HPDE6-E6E7 (cell line): ENCODE results near the gene IFIT1.
"Not testable (repeated sequence)": the region's sequence is repeated elsewhere in the genome, so short reads cannot be mapped to it uniquely, and the experiment has no call there.

Experiments
- DNase-seq: peaks from one replicate; pipeline ENCODE4 v3.0.0; 2011; ENCODE audit warnings: missing footprints; ENCODE audit errors: extremely low spot score

The IFIT1 gene

DNA sequence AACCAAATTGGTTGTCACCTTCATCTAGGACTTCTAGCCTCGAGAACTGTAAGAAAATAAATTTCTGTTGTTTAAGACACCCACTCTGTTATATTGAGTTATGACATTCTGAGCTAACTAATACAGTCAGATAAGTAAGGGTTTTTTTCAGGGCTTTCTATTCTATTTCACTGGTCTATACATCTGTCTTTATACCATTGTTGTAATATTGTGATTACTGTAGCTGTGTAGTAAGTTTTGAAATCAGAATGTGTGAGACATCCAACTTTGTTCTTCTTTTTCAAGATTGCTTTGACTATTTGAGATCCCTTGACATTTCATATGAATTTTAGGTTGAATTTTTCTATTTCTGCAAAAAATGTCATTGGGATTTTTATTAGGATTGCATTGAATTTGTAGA is 7.5 kb downstream of the IFIT1 start:
- DNase-seq: no peak

DNA sequence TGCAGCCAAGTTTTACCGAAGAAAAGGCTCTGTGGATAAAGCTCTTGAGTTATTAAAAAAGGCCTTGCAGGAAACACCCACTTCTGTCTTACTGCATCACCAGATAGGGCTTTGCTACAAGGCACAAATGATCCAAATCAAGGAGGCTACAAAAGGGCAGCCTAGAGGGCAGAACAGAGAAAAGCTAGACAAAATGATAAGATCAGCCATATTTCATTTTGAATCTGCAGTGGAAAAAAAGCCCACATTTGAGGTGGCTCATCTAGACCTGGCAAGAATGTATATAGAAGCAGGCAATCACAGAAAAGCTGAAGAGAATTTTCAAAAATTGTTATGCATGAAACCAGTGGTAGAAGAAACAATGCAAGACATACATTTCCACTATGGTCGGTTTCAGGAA is 10.6 kb downstream of the IFIT1 start:
- DNase-seq: no peak

DNA sequence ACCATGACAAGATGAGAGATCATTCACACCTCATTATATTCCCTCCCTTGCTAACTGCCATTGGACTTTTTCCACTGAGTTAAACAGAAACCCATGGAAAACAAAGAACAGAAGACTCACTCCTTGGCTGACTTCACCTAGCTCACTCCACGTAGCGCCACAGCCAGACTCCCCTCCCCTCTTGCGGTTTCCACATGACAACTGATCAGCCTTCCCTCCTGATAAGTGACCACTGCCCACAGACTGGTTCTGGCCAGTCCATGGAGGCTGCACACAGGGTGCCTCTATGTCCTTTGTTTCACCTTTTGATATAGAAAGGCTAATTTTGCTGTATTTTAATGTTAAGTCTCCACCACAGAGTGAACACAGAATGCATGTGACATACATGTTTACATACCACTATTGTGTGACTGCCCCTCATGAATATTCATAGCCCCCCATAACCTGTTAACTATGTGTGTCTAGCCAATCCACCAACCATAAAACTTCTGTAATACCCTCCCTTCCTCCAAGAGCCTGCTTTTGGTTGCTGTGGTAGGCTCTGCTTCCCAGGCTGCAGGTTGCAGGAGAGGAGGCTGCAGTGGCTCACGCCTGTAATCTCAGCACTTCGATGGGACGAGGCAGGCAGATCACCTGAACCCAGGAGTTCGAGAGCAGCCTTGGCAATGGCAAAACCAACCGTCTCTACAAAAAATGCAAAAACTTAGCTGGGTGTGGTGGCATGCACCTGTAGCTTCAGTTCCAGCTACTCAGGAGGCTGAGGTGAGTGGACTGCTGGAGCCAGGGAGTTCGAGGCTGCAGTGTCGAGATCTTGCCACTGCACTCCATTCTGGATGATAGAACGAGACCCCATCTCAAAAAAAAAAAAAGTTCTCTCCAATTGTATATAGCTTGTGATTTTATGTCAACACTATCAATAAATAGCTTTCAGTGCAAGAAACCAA is 12.0 kb downstream of the IFIT1 start:
- DNase-seq: no peak

DNA sequence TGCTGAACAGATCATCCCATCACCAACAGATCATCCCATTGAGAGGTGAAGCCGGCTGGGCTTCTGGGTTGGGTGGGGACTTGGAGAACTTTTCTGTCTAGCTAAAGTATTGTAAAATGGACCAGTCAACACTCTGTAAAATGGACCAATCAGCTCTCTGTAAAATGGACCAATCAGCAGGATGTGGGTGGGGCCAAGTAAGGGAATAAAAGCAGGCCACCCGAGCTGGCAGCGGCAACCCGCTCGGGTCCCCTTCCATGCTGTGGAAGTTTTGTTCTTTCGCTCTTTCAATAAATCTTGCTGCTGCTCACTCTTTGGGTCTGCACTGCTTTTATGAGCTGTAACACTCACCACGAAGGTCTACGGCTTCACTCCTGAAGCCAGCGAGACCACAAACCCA is 13.8 kb downstream of the IFIT1 start:
- DNase-seq: not testable (repeated sequence)

DNA sequence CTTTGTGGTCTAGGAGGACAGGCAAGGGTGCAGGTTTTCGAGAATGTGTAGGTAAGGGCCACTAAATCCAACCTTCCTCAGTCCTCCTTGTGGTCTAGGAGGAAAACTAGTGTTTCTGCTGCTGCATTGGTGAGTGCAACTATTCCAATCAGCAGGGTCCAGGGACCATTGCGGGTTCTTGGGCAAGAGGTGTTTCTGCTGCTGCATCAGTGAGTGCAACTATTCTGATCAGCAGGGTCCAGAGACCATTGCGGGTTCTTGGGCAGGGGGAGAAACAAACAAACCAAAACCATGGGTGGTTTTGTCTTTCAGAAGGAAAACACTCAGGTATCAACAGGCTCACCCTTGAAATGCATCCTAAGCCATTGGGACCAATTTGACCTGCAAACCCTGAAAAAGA is 15.4 kb downstream of the IFIT1 start:
- not testable (repeated sequence) for DNase-seq

DNA sequence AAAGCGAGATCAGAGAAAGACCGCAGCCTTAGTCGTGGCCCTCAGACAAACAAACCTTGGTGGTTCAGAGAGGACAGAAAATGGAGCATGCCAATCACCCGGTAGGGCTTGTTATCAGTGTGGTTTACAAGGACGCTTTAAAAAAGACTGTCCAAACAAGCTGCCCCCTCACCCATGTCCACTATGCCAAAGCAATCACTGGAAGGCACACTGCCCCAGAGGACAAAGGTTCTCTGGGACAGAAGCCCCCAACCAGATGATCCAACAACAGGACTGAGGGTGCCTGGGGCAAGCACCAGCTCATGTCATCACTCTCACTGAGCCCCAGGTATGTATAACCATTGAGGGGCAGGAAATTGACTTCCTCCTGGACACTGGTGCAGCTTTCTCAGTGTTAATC is 16.9 kb downstream of the IFIT1 start:
- not testable (repeated sequence) for DNase-seq

DNA sequence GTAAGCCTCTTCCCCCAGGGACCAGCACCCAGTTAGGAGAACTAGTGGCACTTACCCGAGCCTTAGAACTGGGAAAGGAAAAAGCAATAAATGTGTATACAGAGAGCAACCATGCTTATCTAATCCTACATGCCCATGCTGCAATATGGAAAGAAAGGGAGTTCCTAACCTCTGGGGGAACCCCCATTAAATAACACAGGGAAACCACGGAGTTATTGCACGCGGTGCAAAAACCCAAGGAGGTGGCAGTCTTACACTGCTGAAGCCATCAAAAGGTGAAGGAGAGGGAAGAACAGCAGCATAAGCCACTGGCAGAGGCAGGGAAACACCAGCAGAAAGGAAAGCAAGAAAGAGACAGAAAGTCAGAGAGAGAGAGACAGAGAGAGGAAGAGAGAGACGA is 18.1 kb downstream of the IFIT1 start:
- DNase-seq: not testable (repeated sequence)

DNA sequence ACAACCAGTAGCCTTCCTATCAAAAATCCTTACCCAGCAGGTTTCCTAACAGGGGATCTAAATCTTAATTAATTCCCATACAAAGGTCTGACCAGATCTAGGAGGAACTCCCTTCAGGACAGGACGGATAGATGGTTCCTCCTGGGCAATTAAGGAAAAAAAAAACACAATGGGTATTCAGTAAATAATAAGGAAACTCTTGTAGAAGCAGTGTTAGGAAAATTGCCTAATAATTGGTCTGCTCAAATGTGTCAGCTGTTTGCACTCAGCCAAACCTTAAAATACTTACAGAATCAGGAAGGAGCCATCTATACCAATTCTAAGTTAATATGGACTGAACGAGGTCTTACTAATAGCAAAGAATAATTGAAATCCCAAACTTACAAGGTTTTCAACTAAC is 18.7 kb downstream of the IFIT1 start:
- DNase-seq: not testable (repeated sequence)

DNA sequence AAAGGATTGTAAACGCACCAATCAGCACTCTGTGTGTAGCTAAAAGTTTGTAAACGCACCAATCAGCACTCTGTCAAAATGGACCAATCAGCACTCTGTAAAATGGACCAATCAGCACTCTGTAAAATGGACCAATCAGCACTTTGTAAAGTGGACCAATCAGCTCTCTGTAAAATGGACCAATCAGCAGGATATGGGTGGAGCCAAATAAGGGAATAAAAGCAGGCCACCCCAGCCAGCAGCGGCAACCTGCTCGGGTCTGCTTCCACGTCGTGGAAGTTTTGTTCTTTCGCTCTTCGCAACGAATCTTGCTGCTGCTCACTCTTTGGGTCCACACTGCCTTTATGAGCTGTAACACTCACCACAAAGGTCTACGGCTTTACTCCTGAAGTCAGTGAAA is 19.9 kb downstream of the IFIT1 start:
- DNase-seq: not testable (repeated sequence)

DNA sequence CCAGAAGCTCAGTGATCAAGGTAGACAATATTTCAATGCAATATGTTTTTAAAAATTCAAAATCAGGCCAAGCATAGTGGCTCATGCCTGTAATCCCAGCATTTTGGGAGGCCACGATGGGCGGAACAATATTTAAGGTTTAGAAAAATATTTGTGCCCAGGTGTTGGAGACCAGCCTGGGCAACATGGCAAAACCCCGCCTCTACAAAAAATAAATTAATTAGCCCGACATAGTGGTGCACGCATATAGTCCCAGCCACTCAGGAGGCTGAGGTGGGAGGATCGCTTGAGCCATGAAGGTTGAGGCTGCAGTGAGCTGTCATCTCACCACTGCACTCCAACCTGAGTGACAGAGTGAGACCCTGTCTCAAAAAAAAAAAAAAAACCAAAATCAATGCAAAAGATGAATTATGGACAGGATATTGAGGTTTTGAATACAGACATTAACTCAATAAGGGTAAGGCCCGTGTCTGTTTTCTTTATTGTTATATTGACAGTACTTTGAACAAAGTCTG is 21.0 kb downstream of the IFIT1 start:
- DNase-seq: no peak

DNA sequence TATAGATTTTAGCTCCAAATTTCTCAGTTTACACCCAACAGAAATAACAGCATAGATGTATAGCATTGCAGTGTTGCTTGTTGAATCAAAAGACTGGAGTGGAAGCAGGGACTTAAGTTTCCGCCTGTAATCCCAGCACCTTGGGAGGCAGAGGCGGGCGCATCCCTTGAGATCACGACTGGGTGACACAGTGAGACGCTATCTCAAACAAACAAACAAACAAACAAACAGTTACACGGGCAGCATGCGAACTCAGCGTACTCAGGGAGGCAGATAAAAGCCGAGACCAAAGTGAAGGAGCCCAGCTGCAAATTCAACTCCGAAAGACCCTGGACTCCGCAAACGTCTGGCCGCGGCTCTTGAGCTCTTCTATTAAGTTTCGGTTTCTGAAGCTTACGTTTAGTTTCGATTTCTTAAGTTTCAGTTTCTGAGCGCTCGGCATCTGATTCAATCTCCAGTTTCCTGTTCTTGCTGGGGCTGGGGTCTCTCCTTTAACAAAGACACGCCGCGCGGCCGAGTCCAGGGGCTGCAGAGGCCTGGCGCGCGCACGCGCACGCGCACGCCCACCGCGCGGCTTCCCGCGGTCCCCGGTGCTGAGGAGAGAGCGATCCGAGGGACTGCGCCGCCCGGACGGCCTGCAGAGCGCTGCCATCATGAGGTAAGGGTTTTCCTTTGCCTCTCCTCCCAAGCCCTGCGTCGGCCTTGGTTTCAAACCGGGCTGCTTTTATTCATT is 21.9 kb downstream of the IFIT1 start, which contains the start of gene IFIT5:
TSS of gene IFIT5 (plus strand) at position 423 of the 733 bp plus-strand sequence. CDS start at position 654, 231 bp downstream.
- DNase-seq: no peak

DNA sequence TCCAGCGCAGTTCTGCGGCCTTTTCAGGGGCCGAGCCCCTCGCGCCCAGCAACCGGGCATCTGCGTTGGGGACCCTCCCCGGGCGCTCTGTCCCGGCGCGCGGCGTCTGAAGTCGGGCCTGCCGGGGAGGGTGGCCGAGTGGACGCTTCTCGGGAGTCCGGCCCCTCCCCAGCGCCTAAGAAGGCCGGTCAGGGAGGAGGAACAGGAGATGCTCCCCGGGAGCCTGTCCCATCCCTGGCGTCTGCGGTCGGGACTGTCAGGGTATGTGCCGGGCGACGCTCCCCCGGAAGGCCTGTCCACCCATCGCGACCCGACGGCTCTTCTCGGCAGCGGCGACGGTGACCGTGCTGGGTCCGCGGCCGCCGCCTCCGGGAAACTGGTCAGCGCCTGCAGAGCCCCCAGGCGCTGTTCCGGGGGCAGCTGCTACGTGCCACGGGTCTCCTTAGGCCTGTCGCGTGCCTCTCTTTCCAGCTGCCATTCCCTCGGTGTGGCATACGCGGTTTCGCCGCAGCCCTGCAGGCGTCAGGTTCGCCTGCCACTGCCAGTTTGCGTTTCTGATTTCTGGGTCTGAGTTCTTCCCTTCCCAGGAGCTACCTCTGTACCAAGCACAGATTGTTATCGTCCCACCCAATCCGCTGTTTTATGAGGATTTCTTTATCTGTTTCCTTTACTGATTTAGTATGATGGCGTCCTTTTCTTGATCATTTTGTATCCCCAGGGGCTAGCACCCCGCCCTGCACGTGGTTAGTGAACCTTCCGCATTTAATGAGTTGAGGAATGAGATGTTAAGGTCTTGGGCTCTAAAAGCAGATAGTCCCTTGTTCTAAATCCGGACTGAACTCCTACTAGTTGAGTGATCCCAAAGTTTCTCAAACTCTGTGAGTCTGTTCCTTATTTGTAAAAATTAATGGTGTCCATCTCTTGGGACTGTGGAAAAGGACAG is 22.7 kb downstream of the IFIT1 start:
- no peak for DNase-seq

DNA sequence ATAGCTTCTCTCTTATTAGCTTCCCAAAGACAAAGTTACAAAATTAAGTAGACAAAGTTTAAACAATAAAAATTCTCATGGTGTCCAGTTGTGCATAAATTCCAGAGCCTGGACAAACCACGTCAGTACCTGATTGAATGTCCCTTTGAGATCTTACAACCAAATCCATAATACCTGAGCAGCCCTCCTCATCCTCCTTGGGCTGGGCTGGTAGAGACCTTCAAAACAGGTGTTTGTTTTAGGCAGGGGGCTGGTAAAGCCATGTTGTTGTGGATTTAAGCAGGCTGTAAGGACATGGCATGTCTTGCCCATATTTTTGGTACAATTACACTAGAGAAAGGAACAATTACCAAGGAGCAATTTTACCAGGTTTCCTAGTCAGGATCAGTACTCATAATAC is 24.0 kb downstream of the IFIT1 start:
- DNase-seq: no peak

DNA sequence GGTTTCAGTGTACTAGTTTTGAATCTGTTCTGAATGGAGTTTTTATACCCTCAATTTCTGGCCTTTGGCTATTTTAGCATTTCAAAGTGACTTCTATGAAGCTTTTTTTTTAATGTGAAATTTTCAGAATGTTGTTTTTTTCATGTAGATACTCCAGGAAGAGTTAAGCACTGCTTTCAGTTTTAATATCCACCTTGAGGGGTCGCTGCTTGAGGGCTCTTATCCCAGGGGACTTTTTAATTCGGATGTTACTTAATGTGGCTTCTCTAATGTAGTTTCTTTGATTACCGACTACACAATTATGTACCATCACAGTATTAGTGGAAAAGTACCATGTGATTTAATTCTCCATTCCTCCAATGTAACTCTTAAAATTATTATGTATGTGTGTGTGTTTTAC is 27.1 kb downstream of the IFIT1 start:
- no peak for DNase-seq

DNA sequence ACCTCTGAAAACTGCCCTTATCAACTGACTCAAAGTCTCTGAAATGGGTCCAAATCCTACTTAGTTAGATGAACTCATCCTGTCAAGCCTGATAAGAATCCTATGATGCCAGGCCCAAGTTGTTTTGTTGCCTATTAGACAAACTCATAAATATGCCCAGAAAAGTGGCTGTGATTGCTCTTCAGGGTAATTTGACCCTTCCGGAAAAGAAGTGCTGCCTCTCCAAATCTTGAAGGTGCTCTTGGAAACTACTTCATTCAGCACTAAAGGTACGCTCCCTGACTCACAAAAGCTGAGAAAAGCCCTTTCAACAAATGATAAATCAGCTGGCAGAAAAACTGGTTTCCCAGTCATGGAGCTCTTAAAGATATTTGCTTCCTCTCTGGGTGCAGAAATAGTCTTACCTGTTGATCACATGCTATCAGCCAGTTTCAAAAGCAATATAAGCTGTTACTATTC is 28.6 kb downstream of the IFIT1 start:
- no peak for DNase-seq

DNA sequence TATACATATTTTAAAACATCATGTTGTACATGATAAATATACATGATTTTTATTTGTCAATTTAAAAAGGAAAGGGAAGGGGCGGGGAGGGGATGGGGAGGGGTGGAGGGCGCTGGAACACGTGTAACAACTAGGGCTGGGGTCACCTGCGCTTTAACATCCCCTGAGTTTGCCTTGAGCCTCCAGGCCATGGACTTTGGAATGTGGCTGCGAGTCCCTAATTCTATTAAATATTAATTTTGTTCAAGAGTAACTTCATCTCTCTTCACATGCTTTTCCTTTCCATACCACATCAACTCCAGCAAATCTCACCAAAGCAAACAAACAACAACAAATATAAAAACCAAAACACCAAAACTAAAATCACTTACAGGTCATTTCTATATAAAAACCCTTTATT is 32.6 kb downstream of the IFIT1 start:
- no peak for DNase-seq

DNA sequence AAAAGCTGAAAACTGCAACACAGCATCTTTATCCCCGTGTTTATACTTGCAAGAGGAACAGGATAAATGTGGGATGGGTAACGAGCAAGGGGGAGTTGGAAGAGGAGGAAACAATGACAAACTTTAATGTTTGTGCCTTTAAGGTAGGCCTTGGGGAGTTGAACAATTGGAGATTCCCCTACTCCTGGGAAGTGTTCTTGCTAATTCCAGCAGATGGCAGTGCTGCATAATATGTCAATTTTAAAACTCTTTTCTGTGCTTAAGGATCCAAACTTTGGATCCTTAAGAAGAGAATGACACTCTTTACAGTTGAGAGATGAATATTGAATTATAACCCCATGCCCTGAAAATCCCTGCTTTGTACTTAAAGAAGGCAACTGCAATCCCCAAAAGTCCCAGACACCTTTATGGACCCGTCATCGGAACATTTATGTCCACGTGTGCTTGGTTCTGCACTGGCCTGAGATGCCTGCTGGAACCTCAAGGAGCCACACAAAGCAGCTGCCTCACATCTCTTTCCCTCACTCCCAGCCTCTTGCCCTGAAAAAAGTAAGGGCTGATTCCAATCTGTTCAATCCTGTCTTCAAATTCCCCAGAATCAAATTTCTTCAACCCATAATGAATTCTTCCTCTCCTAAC is 33.9 kb downstream of the IFIT1 start:
- DNase-seq: no peak

DNA sequence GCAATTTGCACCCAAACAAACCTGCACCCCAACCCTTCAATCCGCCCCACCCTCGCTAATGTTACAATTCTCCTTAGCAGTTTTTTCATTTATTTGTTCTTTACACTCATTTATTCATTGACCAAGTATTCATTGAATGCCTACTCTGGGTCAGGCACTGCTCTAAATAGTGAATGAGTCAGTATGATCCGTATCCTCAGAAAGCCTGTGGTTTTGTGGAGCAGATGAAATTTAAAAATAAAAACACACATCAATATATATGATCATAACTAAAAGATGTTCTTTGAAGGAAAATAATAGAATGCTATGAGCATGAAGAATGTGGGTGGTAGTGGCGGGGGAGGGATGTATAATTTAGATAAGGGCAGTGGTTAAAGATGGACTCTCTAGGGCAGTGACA is 35.2 kb downstream of the IFIT1 start:
- no peak for DNase-seq

DNA sequence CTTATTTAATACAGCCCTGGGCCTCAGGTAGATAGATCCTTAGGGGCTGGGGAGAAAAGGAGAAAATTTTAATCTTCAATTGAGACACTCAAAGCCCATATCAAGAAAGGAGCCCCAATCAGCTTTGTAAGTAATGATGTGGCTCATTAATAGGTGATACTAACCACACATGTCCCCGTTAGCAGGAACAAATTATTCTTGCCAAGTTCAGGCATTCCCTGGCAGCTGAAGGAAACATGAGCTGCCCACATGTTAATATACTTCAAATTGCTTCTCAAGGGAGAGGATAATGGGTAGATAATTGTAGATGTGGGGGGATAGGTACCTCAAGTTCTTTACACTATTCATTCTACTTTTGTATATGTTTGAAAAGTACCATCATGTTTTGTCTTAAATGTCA is 36.5 kb downstream of the IFIT1 start:
- no peak for DNase-seq

DNA sequence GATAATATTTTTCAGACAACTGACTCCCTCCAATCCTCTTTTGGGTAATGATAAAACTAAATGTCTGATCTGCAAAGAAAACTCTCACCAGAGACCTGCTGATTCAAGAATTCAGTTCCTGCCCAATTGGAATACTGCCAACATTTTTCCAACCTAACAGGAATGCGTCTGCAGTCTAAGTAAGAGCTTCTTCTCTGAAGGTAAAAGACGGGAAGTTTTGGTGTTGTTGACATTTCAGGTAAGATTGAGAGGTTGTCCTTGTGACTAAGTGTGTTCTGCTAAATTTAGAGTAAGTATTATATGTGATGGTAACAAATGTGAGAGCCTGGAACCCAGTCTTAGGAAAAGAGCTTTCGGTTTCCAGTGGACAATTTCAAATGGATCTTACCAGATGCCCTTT is 39.6 kb downstream of the IFIT1 start:
- no peak for DNase-seq

DNA sequence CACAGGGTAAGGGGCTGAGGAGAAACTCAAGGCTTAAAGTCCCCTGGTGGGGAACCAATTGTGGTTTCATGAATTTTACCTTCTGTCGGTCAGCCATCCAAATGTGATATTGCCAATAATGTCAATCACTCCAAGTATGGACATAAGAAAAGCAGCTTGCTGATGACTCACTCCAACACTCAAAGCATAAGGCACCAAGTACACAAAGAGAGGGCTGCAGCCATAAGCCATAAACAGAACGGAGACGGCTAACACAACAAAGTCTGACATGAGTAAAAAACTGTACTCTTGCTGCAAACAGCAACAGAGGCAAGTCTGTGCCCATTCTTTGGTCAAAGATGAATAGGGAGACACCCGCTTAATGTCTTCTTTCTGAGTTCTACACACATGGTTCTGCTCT is 46.1 kb downstream of the IFIT1 start:
- DNase-seq: no peak
